GM21381 (cell line): Measurements from ENCODE around the gene CDK5R2.
A peak's percentile ranks its signal among the peaks of the same experiment; 100 is the strongest.
"Not testable (repeated sequence)": the region's sequence is repeated elsewhere in the genome, so short reads cannot be mapped to it uniquely, and the experiment has no call there.

Source experiments
- ATAC-seq: cut with Tn5 transposase; IDR thresholded peaks from one replicate; pipeline ENCODE4 v1.9.1; 2021; ENCODE audit warnings: mild to moderate bottlenecking, moderate library complexity; ENCODE audit not compliant: unreplicated experiment

Gene CDK5R2

GRCh38 chr2:218959141-218959731 is at the start of gene CDK5R2:
Gene CDK5R2, plus strand, starts transcription at chr2:218959666. Its CDS starts 155 bp downstream, at chr2:218959821.
- peak; percentile 99 for ATAC-seq

- ATAC-seq, result no peak
Observed at GRCh38 chr2:218910741-218911140, 48.7 kb upstream of the CDK5R2 start.

- ATAC-seq, result no peak
Observed at GRCh38 chr2:218920504-218920903, 39.0 kb upstream of the CDK5R2 start.

GRCh38 chr2:218924757-218925156 is 34.7 kb upstream of the CDK5R2 start:
- no peak for ATAC-seq

- ATAC-seq, result no peak
Observed at GRCh38 chr2:218925434-218925833, 34.0 kb upstream of the CDK5R2 start.

- ATAC-seq, result no peak
Observed at GRCh38 chr2:218927422-218927821, 32.0 kb upstream of the CDK5R2 start.

GRCh38 chr2:218927876-218928275 is 31.6 kb upstream of the CDK5R2 start:
- ATAC-seq, result no peak

- ATAC-seq, result not testable (repeated sequence)
Observed at GRCh38 chr2:218930488-218930887, 29.0 kb upstream of the CDK5R2 start.

- not testable (repeated sequence) for ATAC-seq
Observed at GRCh38 chr2:218931751-218932150, 27.7 kb upstream of the CDK5R2 start.

- no peak for ATAC-seq
Observed at GRCh38 chr2:218944759-218945404, 14.6 kb upstream of the CDK5R2 start.

GRCh38 chr2:218946621-218947020 is 12.8 kb upstream of the CDK5R2 start:
- no peak for ATAC-seq

GRCh38 chr2:218952160-218952559 is 7.3 kb upstream of the CDK5R2 start:
- ATAC-seq, result no peak

GRCh38 chr2:218953366-218953954 is 6.0 kb upstream of the CDK5R2 start:
- no peak for ATAC-seq

- ATAC-seq, result no peak
Observed at GRCh38 chr2:218954541-218955300, 4.7 kb upstream of the CDK5R2 start.

- no peak for ATAC-seq
Observed at GRCh38 chr2:218956039-218956438, 3.4 kb upstream of the CDK5R2 start.

- ATAC-seq, result no peak
Observed at GRCh38 chr2:218957671-218958070, 1.8 kb upstream of the CDK5R2 start.

GRCh38 chr2:218958276-218958675 is 1.2 kb upstream of the CDK5R2 start:
- ATAC-seq, result no peak

GRCh38 chr2:218959761-218960308 is 369 bp downstream of the CDK5R2 start:
- ATAC-seq, result no peak

- ATAC-seq, result no peak
Observed at GRCh38 chr2:218960309-218961165, 1.1 kb downstream of the CDK5R2 start.

- no peak for ATAC-seq
Observed at GRCh38 chr2:218961229-218961628, 1.8 kb downstream of the CDK5R2 start.
